Naive thymus-derived CD8-positive, alpha-beta T cell (primary cell): ENCODE results near the gene GRB2. TPM values are rescaled to one million over a fixed set of nuclear protein-coding genes. Genes with fewer than 3 reads are reported as not detected.

ENCODE experiments used
- ATAC-seq, 2 donors: fragments of 150-1000 bp; cut with Tn5 transposase in 1 of 2; sonication (Bioruptor Pico), chemical (Tn5 transposase) in 1 of 2; 1 replicate in 1 of 2; 2 replicates in 1 of 2; pipeline ENCODE4 v1.10.0; 2021; ENCODE audit warnings: mild to moderate bottlenecking in 2 of 2, moderate library complexity in 2 of 2
- POLR2A ChIA-PET: fragments of 350-600 bp; sonication (Branson Sonifier 250); formaldehyde crosslinking; loops from one replicate; lab custom pipeline; 2021; ENCODE audit warnings: antibody characterized with exemption; lab: Charles Lee
- DNase-seq, 10 donors: peaks; one replicate each; pipeline versions ENCODE4 v3.0.0 to v3.0.0-alpha.2; 2020 to 2022
- H3K27ac Mint-ChIP-seq, 10 donors: one replicate each; pipeline ENCODE4 v1.8.0; 2020 to 2022; ENCODE audit warnings: mild to moderate bottlenecking in 10 of 10, mixed read lengths in 10 of 10, moderate library complexity in 4 of 10, inconsistent platforms in 1 of 10
- H3K27me3 Mint-ChIP-seq, 5 donors: one replicate each; pipeline ENCODE4 v1.8.0; 2021 to 2022; ENCODE audit warnings: mixed read lengths in 5 of 5
- H3K36me3 Mint-ChIP-seq, 3 donors: one replicate each; pipeline ENCODE4 v1.8.0; 2020 to 2022; ENCODE audit warnings: mixed read lengths in 3 of 3, mild to moderate bottlenecking in 2 of 3, inconsistent platforms in 1 of 3
- H3K4me1 Mint-ChIP-seq, 4 donors: one replicate each; pipeline ENCODE4 v1.8.0; 2021 to 2022; ENCODE audit warnings: mixed read lengths in 4 of 4
- H3K4me3 Mint-ChIP-seq, 10 donors: one replicate each; pipeline ENCODE4 v1.8.0; 2020 to 2022; ENCODE audit warnings: mild to moderate bottlenecking in 10 of 10, mixed read lengths in 10 of 10, moderate library complexity in 6 of 10, inconsistent platforms in 1 of 10
- H3K9me3 Mint-ChIP-seq, 9 donors: one replicate each; pipeline ENCODE4 v1.8.0; 2020 to 2022; ENCODE audit warnings: mixed read lengths in 9 of 9, mild to moderate bottlenecking in 3 of 9, inconsistent platforms in 1 of 9, moderate library complexity in 1 of 9
- polyA plus RNA-seq, 3 donors: library from polyadenylated mRNA; unstranded; fragments of 300-500 nt; fragmentation: Illumina TruSeq; gene quantifications; one replicate each; pipeline ENCODE4 v1.2.3, GENCODE V29; 2021
- total RNA-seq, 8 experiments: library from RNA in 2 of 8; stranded (reverse) in 2 of 8; gene quantifications; one replicate each; pipeline ENCODE4 v1.2.3 and lab custom pipeline; 2021 to 2026

The GRB2 gene
- total and polyA plus RNA-seq, 5 experiments from 2014 or later = 130 to 162 (median 145) TPM

DNA sequence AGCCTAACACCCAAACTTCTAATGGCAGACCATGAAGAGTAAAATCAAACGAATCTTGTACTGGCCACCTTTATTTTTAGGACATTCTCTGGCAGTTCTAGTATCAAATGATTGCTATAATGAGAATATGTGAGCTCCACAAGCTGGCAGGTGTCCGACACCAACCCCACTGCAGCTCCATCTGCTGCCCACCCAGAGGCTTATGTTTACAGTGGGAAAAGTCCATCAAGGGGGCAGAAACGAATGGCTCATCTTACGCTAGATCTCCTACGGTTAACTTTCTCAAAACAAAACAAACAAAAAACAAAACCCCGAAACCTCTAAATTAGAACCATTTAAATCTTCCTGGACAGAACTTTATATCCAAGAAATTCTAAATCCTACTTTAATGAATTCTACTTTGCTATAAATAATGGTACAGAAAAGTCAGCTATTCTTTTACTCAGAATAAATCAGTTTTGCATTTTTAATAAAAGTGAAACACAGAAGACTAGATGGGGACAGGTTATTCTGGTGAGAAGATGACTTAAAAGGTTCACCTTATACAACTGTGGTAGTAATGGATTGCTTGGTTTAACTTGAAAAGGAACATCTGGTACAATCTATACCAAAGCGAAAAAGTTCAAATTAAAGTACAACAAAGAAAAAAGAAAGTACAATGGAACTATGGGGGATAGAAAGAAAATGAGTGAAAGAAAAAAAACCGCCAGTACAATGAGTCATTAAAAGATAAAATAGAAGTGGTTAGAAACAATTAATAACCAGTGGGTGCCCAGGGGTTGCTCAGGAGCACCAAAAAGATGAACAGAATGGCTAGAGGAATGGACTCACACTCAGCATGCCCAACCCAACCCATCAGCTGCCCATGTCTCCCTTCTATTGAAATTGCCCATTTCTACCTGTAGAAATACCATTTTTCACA lies 40.2 kb downstream of the GRB2 start:
- H3K4me1 Mint-ChIP-seq = peaks cover 51 to 97% (median 92%) of the 10 kb centered on the region in 4 donors
- peak; percentile 36 to 52 for ATAC-seq
- no peak for DNase-seq
- H3K4me3 Mint-ChIP-seq = peak overlapping the region in 8 of 10 donors; percentile 15 to 71 (median 42)
- H3K36me3 Mint-ChIP-seq = peaks cover 0 to 13% (median 0%) of the 10 kb centered on the region in 3 donors
- POLR2A ChIA-PET = interaction anchor here (0.8 kb wide), 1 partner anchor 8 kb away, joined by 8 read pairs; no protein-coding TSS in a partner anchor
- H3K9me3 Mint-ChIP-seq = no peaks in the 10 kb centered on the region
- H3K27ac Mint-ChIP-seq = peak overlapping the region in 9 of 10 donors; percentile 19 to 88 (median 62)
- H3K27me3 Mint-ChIP-seq = no peaks in the 10 kb centered on the region

GRCh38 chr17:75364078-75364477 lies 41.4 kb downstream of the GRB2 start:
- Mint-ChIP-seq H3K36me3 (peaks cover 0 to 6% (median 0%) of the 10 kb centered on the region in 3 donors), H3K27ac (peak overlapping the region in 9 of 10 donors; percentile 12 to 88 (median 44)), H3K27me3 (no peaks in the 10 kb centered on the region), H3K9me3 (no peaks in the 10 kb centered on the region), H3K4me1 (peaks cover 54 to 97% (median 92%) of the 10 kb centered on the region in 4 donors), H3K4me3 (peak overlapping the region in 8 of 10 donors; percentile 5 to 65 (median 36))
- POLR2A ChIA-PET = interaction anchor here (0.7 to 0.9 kb wide), 2 partner anchors 17 to 90 kb away, joined by 3 read pairs; no protein-coding TSS in a partner anchor
- DNase-seq = no peak
- ATAC-seq = no peak

DNA sequence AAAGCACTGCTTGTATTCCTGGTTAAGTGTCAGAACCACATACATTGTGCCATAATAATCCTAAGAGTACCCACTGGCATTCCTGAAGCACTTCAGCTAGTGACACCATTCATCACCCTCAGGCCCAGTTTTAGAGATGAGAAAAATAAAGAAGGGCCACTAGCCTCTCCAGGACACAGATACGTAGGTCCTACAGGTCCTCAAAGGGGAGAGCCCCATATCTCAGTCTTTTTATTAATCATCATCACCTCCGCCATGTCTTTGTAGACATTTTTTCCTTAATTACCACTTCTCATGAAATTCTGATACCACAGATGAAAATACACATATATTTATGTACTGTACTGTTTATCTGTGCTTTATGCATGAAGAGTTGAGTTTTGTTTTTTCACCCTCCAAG lies 43.5 kb downstream of the GRB2 start:
- POLR2A ChIA-PET = no interaction called here
- no peaks in the 10 kb centered on the region for H3K27me3 Mint-ChIP-seq
- ATAC-seq = no peak
- no peak for DNase-seq
- peaks cover 0 to 8% (median 0%) of the 10 kb centered on the region in 3 donors for H3K36me3 Mint-ChIP-seq
- H3K9me3 Mint-ChIP-seq = no peaks in the 10 kb centered on the region
- H3K27ac Mint-ChIP-seq = peak overlapping the region in 5 of 10 donors; percentile 1 to 84 (median 45)
- H3K4me1 Mint-ChIP-seq = peaks cover 52 to 92% (median 88%) of the 10 kb centered on the region in 4 donors
- H3K4me3 Mint-ChIP-seq = peak overlapping the region in 4 of 10 donors; percentile 2 to 56 (median 30)

DNA sequence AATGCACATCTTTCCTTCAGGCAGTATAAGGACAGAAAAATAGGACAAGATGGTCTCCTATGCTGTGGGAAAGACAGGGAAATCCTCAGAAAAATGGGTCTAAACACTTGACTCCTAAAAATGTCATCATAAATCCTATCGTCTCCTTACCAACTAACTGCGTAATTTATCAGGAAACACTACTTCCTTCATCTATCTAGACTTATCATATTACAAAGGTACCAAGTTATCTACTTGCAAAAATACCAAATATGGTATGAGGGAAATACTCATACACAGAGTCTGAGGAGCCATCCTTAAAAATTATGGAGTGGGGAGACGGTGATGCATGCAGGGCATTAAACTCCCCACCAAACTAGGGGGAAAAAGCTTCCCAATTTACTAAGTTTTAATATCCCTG lies 44.1 kb downstream of the GRB2 start:
- Mint-ChIP-seq H3K9me3 (no peaks in the 10 kb centered on the region), H3K36me3 (peaks cover 0 to 15% (median 0%) of the 10 kb centered on the region in 3 donors), H3K4me3 (peak overlapping the region in 8 of 10 donors; percentile 14 to 72 (median 51)), H3K4me1 (peaks cover 55 to 92% (median 88%) of the 10 kb centered on the region in 4 donors), H3K27me3 (no peaks in the 10 kb centered on the region), H3K27ac (peak overlapping the region in 7 of 10 donors; percentile 20 to 84 (median 82))
- ATAC-seq (no peak), DNase-seq (no peak)
- POLR2A ChIA-PET = no interaction called here

DNA sequence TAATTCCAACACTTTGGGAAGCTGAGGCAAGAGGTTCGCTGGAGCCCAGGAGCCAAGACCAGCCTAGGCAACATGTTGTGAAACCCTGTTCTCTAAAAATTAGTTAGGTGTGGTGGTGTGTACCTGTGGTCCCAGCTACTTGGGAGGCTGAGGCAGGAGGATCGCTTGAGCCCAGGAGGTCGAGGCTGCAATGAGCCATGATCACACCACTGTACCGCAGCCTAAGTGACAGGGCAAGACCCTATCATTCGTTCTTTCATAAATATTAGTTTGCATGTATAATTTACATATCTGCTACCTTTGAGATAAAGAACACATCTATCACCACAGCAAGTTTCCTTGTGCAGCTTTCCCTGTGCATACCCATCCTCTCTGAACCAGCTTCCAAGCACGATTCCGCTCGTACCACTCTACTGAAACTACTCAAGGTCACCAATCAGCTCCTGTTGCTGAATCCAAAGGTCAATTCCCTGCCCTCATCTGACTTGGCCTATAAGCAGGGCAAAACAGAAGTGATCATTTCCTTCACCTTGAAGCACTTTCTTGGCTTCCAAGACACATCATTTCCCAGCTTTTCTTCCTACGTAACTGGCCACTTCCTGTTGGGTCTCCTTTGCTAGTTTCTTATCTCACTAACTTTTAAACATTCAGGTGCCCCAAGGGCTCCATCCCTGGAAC lies 49.1 kb downstream of the GRB2 start:
- Mint-ChIP-seq H3K4me1 (peaks cover 33 to 74% (median 68%) of the 10 kb centered on the region in 4 donors), H3K9me3 (no peaks in the 10 kb centered on the region), H3K36me3 (peaks cover 0 to 22% (median 0%) of the 10 kb centered on the region in 3 donors), H3K27me3 (no peaks in the 10 kb centered on the region), H3K27ac (peak overlapping the region in 9 of 10 donors; percentile 7 to 90 (median 63)), H3K4me3 (peak overlapping the region in 5 of 10 donors; percentile 1 to 30 (median 6))
- POLR2A ChIA-PET = interaction anchor here (0.6 to 0.9 kb wide), 2 partner anchors 11 to 22 kb away, joined by 3 to 6 read pairs; no protein-coding TSS in a partner anchor
- ATAC-seq (no peak), DNase-seq (no peak)

- no peak for DNase-seq
- H3K4me3 Mint-ChIP-seq = no peak overlapping the region
- H3K36me3 Mint-ChIP-seq = peaks cover 0 to 21% (median 0%) of the 10 kb centered on the region in 3 donors
- no peaks in the 10 kb centered on the region for H3K9me3 Mint-ChIP-seq
- peaks cover 37 to 81% (median 74%) of the 10 kb centered on the region in 4 donors for H3K4me1 Mint-ChIP-seq
- H3K27ac Mint-ChIP-seq = peak overlapping the region in 4 of 10 donors; percentile 17 to 69 (median 40)
- ATAC-seq = no peak
- POLR2A ChIA-PET = interaction anchor here (0.6 to 0.7 kb wide), 2 partner anchors 19 to 226 kb away, joined by 3 read pairs; no protein-coding TSS in a partner anchor
- no peaks in the 10 kb centered on the region for H3K27me3 Mint-ChIP-seq
These were observed 52.3 kb downstream of the GRB2 start for GRCh38 chr17:75353176-75353575.

GRCh38 chr17:75352079-75352569 lies 53.4 kb downstream of the GRB2 start:
- Mint-ChIP-seq H3K4me3 (peak overlapping the region in 6 of 10 donors; percentile 15 to 39 (median 22)), H3K4me1 (peaks cover 46 to 82% (median 75%) of the 10 kb centered on the region in 4 donors), H3K27ac (peak overlapping the region in 9 of 10 donors; percentile 26 to 91 (median 61)), H3K9me3 (no peaks in the 10 kb centered on the region), H3K36me3 (peaks cover 0 to 17% (median 0%) of the 10 kb centered on the region in 3 donors), H3K27me3 (no peaks in the 10 kb centered on the region)
- ATAC-seq (peak; percentile 43 to 71), DNase-seq (no peak)
- POLR2A ChIA-PET = interaction anchor here (1.3 kb wide), 1 partner anchor 9 kb away, joined by 4 read pairs; no protein-coding TSS in a partner anchor

- POLR2A ChIA-PET = interaction anchor here (0.5 to 0.7 kb wide), 4 partner anchors 13 to 80 kb away, joined by 3 to 9 read pairs (median 4); no protein-coding TSS in a partner anchor
These were observed 54.8 kb downstream of the GRB2 start for GRCh38 chr17:75350706-75351105.

GRCh38 chr17:75350029-75350428 lies 55.4 kb downstream of the GRB2 start:
- H3K27ac Mint-ChIP-seq = peak overlapping the region; percentile 4 to 91 (median 62)
- POLR2A ChIA-PET = interaction anchor here (0.5 to 2.0 kb wide), 8 partner anchors 13 to 80 kb away, joined by 3 to 9 read pairs (median 4); no protein-coding TSS in a partner anchor
- ATAC-seq (no peak), DNase-seq (no peak)
- H3K27me3 Mint-ChIP-seq = no peaks in the 10 kb centered on the region
- no peaks in the 10 kb centered on the region for H3K9me3 Mint-ChIP-seq
- peaks cover 46 to 88% (median 80%) of the 10 kb centered on the region in 4 donors for H3K4me1 Mint-ChIP-seq
- H3K36me3 Mint-ChIP-seq = peaks cover 0 to 8% (median 0%) of the 10 kb centered on the region in 3 donors
- peak overlapping the region in 4 of 10 donors; percentile 9 to 29 (median 20) for H3K4me3 Mint-ChIP-seq

More at GRCh38 chr17:75350706-75351105, 54.8 kb downstream of the GRB2 start:
- H3K36me3 Mint-ChIP-seq = peaks cover 0 to 11% (median 0%) of the 10 kb centered on the region in 3 donors
- no peaks in the 10 kb centered on the region for H3K27me3 Mint-ChIP-seq
- DNase-seq = no peak
- peak overlapping the region in 8 of 10 donors; percentile 23 to 91 (median 60) for H3K27ac Mint-ChIP-seq
- peaks cover 45 to 87% (median 78%) of the 10 kb centered on the region in 4 donors for H3K4me1 Mint-ChIP-seq
- H3K4me3 Mint-ChIP-seq = peak overlapping the region in 5 of 10 donors; percentile 13 to 64 (median 17)
- H3K9me3 Mint-ChIP-seq = no peaks in the 10 kb centered on the region
- ATAC-seq = no peak

DNA sequence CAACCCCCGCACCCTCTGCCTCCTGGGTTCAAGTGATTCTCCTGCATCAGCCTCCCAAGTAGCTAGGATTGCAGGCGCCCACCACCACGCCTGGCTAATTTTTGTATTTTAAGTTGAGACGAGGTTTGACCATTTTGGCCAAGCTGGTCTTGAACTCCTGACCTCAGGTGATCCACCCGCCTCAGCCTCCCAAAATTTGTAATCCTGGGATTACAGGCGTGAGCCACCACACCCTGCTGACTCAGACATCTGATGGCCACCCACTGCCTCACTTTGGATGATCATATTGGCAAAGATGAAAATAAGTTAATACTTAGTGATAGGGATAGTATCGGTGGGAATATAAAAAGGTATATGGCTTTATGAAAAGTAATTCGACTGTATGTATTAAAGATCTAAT lies 55.9 kb downstream of the GRB2 start:
- no peak for ATAC-seq
- POLR2A ChIA-PET = interaction anchor here (0.6 to 2.0 kb wide), 6 partner anchors 9 to 79 kb away, joined by 3 to 8 read pairs (median 6); no protein-coding TSS in a partner anchor
- Mint-ChIP-seq H3K4me3 (peak overlapping the region in 2 of 10 donors; percentile 5 to 29), H3K27me3 (no peaks in the 10 kb centered on the region), H3K4me1 (peaks cover 46 to 88% (median 82%) of the 10 kb centered on the region in 4 donors), H3K9me3 (no peaks in the 10 kb centered on the region), H3K36me3 (peaks cover 0 to 8% (median 0%) of the 10 kb centered on the region in 3 donors), H3K27ac (peak overlapping the region; percentile 20 to 91 (median 66))
- DNase-seq = no peak

DNA sequence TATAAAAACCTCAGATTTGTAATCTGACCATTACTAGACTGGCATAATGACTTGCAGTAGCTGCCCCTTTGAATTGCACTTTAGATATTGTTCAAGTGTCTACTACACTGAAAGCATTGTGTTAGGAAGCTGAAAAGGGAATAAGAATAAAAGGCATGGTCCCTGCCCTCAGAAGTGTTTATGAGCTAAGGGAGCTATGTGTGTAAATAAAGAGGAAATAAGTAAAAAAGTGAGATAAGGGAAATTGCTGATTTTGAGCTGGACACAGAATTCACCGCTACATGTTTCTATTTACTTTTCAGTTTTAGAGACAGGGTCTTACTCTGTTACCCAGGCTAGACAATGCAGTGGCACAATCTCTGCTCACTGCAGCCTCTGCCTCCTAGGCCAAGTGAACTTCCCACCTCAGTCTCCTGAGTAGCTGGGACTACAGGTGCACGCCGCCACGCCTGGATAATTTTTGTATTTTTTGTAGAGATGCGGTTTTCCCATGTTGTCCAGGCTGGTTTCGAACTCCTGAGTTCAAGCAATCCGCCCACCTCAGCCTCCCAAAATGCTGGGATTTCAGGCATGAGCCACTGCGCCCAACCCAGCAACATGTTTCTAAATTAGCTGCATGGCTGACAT lies 57.0 kb downstream of the GRB2 start:
- peak overlapping the region; percentile 17 to 97 (median 83) for H3K27ac Mint-ChIP-seq
- no peaks in the 10 kb centered on the region for H3K9me3 Mint-ChIP-seq
- no peak for DNase-seq
- peaks cover 0 to 5% (median 0%) of the 10 kb centered on the region in 3 donors for H3K36me3 Mint-ChIP-seq
- peaks cover 50 to 93% (median 89%) of the 10 kb centered on the region in 4 donors for H3K4me1 Mint-ChIP-seq
- POLR2A ChIA-PET = interaction anchor here (1.3 to 2.0 kb wide), 4 partner anchors 10 to 46 kb away, joined by 3 to 8 read pairs (median 6); no protein-coding TSS in a partner anchor
- no peak for ATAC-seq
- no peaks in the 10 kb centered on the region for H3K27me3 Mint-ChIP-seq
- H3K4me3 Mint-ChIP-seq = peak overlapping the region in 8 of 10 donors; percentile 10 to 91 (median 64)
